ENCODE measurements around the gene DMRTC2.

DNA sequence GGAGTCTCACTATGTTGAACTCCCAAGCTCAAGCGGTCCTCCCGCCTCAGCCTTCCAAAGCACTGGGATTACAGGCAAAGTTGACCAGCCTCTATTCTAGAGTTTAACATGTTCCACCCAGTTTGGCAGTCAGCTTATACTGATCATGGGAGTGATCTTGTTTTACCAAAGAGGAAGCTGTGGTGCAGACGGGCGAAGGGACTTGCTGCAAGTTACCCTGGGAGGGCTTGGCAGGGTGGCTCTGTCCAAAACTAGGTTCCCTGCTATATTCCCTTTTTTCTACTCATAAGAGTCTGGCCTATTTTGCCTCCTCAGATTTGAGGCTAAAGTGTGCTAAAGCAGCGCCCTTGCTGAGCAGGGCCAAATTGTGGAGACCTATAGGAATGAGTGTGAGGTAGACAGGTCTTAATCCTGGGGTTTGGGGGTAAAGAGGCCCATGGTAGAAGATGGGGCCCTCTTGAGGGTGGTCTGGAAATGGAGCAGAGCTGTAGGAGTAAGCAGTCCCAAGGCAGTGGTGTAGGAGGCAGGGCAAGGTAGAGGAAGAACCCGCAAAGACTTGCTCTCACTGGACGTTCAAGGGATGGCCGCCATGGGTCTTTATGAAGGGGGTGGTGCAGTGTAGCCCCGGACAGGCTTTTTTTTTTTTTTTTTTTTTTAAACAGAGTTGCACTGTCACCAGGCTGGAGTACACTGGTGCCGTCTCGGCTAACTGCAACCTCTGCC is 18.5 kb downstream of the DMRTC2 start:
- TF ChIP-seq CTCF (IDR thresholded peaks at IDR 0.05) (no peak), POLR2A (IDR thresholded peaks at IDR 0.05) (no peak)

Measured in thyroid gland (tissue), 4 donors.